HCT116 (cell line): ENCODE results near the gene ZNF667. TPM values are rescaled to one million over a fixed set of nuclear protein-coding genes. Genes with fewer than 3 reads are reported as not detected.

Experiments
- ATAC-seq: fragments of 200-7000 bp; cut with Tn5 transposase; 2 replicates; pipeline ENCODE4 v1.9.1; 2020; ENCODE audit warnings: mild to moderate bottlenecking, moderate library complexity
- BruUV-seq: library from RNA; stranded (reverse); fragments of 400-500 nt; replicated peaks from 2 replicates; lab custom pipeline; 2021; lab: Mats Ljungman, UMichigan
- CTCF ChIA-PET: fragments of 300-600 bp; sonication (Branson Sonifier 250); formaldehyde crosslinking; loops from one replicate; lab custom pipeline; 2021; ENCODE audit warnings: antibody characterized with exemption; lab: Charles Lee
- POLR2A ChIA-PET: fragments of 300-600, 350-600 bp; sonication (Branson Sonifier 250); formaldehyde crosslinking; loops from one replicate; lab custom pipeline; 2021; ENCODE audit warnings: antibody characterized with exemption; lab: Charles Lee
- RAD21 ChIA-PET, 2 experiments: fragments of 300-600 bp; sonication (Branson Sonifier 250); formaldehyde crosslinking; loops; one replicate each; lab custom pipeline; 2023; ENCODE audit warnings: low total read pairs in 2 of 2; ENCODE audit not compliant: uncharacterized antibody in 2 of 2, unreplicated experiment in 2 of 2, low non-redundant PET in 1 of 2; lab: Charles Lee
- DNase-seq: peaks from one replicate; pipeline ENCODE4 v3.0.0-alpha.2; 2010; ENCODE audit warnings: low read depth, low spot score
- H2AFZ ChIP-seq: fragments of 200-600 bp; shearing (Covaris generic), sonication (generic); 2 replicates; pipeline ENCODE4 v1.6.1; 2017; ENCODE audit warnings: low read depth, mixed run types, mixed read lengths, antibody characterized with exemption, low read length; ENCODE audit not compliant: poor library complexity, severe bottlenecking
- H3K27ac ChIP-seq: 2 replicates; pipeline ENCODE4 v1.5.1; 2012; ENCODE audit warnings: low read depth, low read length
- H3K27me3 ChIP-seq: fragments of 200-600 bp; sonication (generic); 2 replicates; pipeline ENCODE4 v1.6.1; 2016; ENCODE audit warnings: mixed run types, low read length, mixed read lengths; ENCODE audit not compliant: insufficient read depth
- H3K36me3 ChIP-seq, 2 experiments: fragments of 200-500 bp in 1 of 2; fragments of 200-600 bp in 1 of 2; sonication (Bioruptor generic) in 1 of 2; sonication (generic) in 1 of 2; 2 replicates each; pipeline versions ENCODE4 v1.5.1 to v1.6.1; 2014 to 2016; ENCODE audit warnings: low read length in 2 of 2, inconsistent platforms in 1 of 2, mixed read lengths in 1 of 2, mixed run types in 1 of 2; ENCODE audit not compliant: insufficient read depth in 2 of 2, control insufficient read depth in 1 of 2
- H3K4me1 ChIP-seq, 2 experiments: fragments of 200-600 bp in 1 of 2; sonication (generic) in 1 of 2; 2 replicates each; pipeline versions ENCODE4 v1.5.1 to v1.6.1; 2012 to 2017; ENCODE audit warnings: low read length in 2 of 2, inconsistent platforms in 1 of 2, mild to moderate bottlenecking in 1 of 2, mixed read lengths in 1 of 2, mixed run types in 1 of 2, moderate library complexity in 1 of 2; ENCODE audit not compliant: insufficient read depth in 2 of 2, control insufficient read depth in 1 of 2
- H3K4me2 ChIP-seq: fragments of 200-600 bp; sonication (generic); 2 replicates; pipeline ENCODE4 v1.6.1; 2017; ENCODE audit warnings: mixed run types, low read length, mixed read lengths
- H3K4me3 ChIP-seq, 2 experiments: fragments of 200-600 bp in 1 of 2; sonication (generic) in 1 of 2; replicated peaks in 1 of 2; 2 replicates each; pipeline ENCODE4 v1.5.1; 2011 to 2016; ENCODE audit warnings: low read length in 2 of 2, control low read depth in 1 of 2, low read depth in 1 of 2, mild to moderate bottlenecking in 1 of 2, mixed read lengths in 1 of 2, mixed run types in 1 of 2
- H3K79me2 ChIP-seq: fragments of 200-600 bp; sonication (generic); 2 replicates; pipeline ENCODE4 v1.6.1; 2017; ENCODE audit warnings: mild to moderate bottlenecking, mixed run types, low read length, moderate library complexity, mixed read lengths; ENCODE audit not compliant: insufficient read depth
- H3K9ac ChIP-seq: fragments of 200-600 bp; sonication (generic); 2 replicates; pipeline ENCODE4 v1.6.1; 2016; ENCODE audit warnings: low read length, mixed read lengths
- H3K9me2 ChIP-seq: fragments of 200-600 bp; sonication (generic), shearing (Covaris generic); 2 replicates; pipeline ENCODE4 v1.6.1; 2017; ENCODE audit warnings: mixed run types, mild to moderate bottlenecking, moderate library complexity; ENCODE audit not compliant: insufficient read depth
- H3K9me3 ChIP-seq, 2 experiments: fragments of 200-500 bp in 1 of 2; fragments of 200-600 bp in 1 of 2; sonication (Bioruptor generic) in 1 of 2; sonication (generic) in 1 of 2; 2 replicates each; pipeline ENCODE4 v1.6.1; 2014 to 2017; ENCODE audit warnings: low read length in 2 of 2, mixed read lengths in 2 of 2, inconsistent platforms in 1 of 2, low read depth in 1 of 2, mild to moderate bottlenecking in 1 of 2, mixed run types in 1 of 2, moderate library complexity in 1 of 2; ENCODE audit not compliant: control insufficient read depth in 1 of 2, insufficient read depth in 1 of 2
- H4K20me1 ChIP-seq: fragments of 200-600 bp; sonication (generic), shearing (Covaris generic); 2 replicates; pipeline ENCODE4 v1.6.1; 2017; ENCODE audit warnings: mixed run types, mild to moderate bottlenecking, moderate library complexity; ENCODE audit not compliant: insufficient read depth
- CBX3 ChIP-seq: IDR thresholded peaks from 2 replicates; pipeline ENCODE4 v1.6.1; 2012; ENCODE audit warnings: low read depth
- CEBPB ChIP-seq: IDR thresholded peaks from 2 replicates; pipeline ENCODE4 v1.6.1; 2012; ENCODE audit warnings: low read depth
- CTCF ChIP-seq, 3 experiments: fragments of 200-600 bp in 1 of 3; sonication (generic) in 1 of 3; IDR thresholded peaks in 2 of 3; conservative IDR thresholded peaks in 1 of 3; 2 replicates each; pipeline ENCODE4 v1.5.1; 2012 to 2017; ENCODE audit warnings: low read depth in 2 of 3, low read length in 2 of 3, antibody characterized with exemption in 1 of 3, borderline replicate concordance in 1 of 3, control low read depth in 1 of 3, mild to moderate bottlenecking in 1 of 3, mixed read lengths in 1 of 3, mixed run types in 1 of 3, moderate library complexity in 1 of 3; ENCODE audit not compliant: insufficient read depth in 1 of 3
- EGR1 ChIP-seq: IDR thresholded peaks from 2 replicates; pipeline ENCODE4 v1.6.1; 2012; ENCODE audit warnings: low read depth
- ELF1 ChIP-seq: IDR thresholded peaks from 2 replicates; pipeline ENCODE4 v1.6.1; 2012; ENCODE audit warnings: low read depth, borderline replicate concordance
- EZH2 ChIP-seq: fragments of 200-600 bp; sonication (generic); IDR thresholded peaks from 2 replicates; pipeline ENCODE4 v1.6.1; 2017; ENCODE audit warnings: antibody characterized with exemption, mixed run types
- EZH2phosphoT487 ChIP-seq: fragments of 200-600 bp; IDR thresholded peaks from 2 replicates; pipeline ENCODE4 v1.6.1; 2018; ENCODE audit warnings: antibody characterized with exemption, borderline replicate concordance
- JUND ChIP-seq: IDR thresholded peaks from 2 replicates; pipeline ENCODE4 v1.6.1; 2012
- POLR2A ChIP-seq: IDR thresholded peaks from 2 replicates; pipeline ENCODE4 v1.7.0; 2011; ENCODE audit warnings: borderline replicate concordance; ENCODE audit not compliant: insufficient read depth, insufficient read length; ENCODE audit errors: extremely low read depth
- POLR2AphosphoS5 ChIP-seq: IDR thresholded peaks from 2 replicates; pipeline ENCODE4 v1.6.1; 2011; ENCODE audit warnings: mild to moderate bottlenecking, low read depth, low read length, moderate library complexity
- RAD21 ChIP-seq: IDR thresholded peaks from 2 replicates; pipeline ENCODE4 v1.6.1; 2012; ENCODE audit warnings: low read depth, mild to moderate bottlenecking
- SIN3A ChIP-seq: IDR thresholded peaks from 2 replicates; pipeline ENCODE4 v1.6.1; 2012; ENCODE audit warnings: low read depth
- SP1 ChIP-seq: IDR thresholded peaks from 2 replicates; pipeline ENCODE4 v1.6.1; 2012; ENCODE audit warnings: low read depth
- SRF ChIP-seq: IDR thresholded peaks from 2 replicates; pipeline ENCODE4 v1.6.1; 2012; ENCODE audit warnings: low read depth
- TCF7L2 ChIP-seq: IDR thresholded peaks from 2 replicates; pipeline ENCODE4 v1.7.0; 2011; ENCODE audit warnings: borderline replicate concordance, inconsistent platforms; ENCODE audit not compliant: insufficient read depth, insufficient read length; ENCODE audit errors: extremely low read depth
- YY1 ChIP-seq: IDR thresholded peaks from 2 replicates; pipeline ENCODE4 v1.6.1; 2011; ENCODE audit warnings: low read length, low read depth, moderate library complexity, mild to moderate bottlenecking; ENCODE audit not compliant: insufficient replicate concordance; ENCODE audit errors: extremely low read depth
- intact Hi-C: fragments of 100-400 bp; cut with micrococcal nuclease; formaldehyde crosslinking; loops from 2 replicates; pipeline ENCODE4 v1.10.0; 2022
- total RNA-seq: library from RNA; stranded (reverse); gene quantifications from one replicate; pipeline ENCODE4 v1.2.1, GENCODE V29; 2021; ENCODE audit not compliant: unreplicated experiment
- TF ChIP-seq, protein P1 (sequence below): IDR thresholded peaks from 2 replicates; pipeline ENCODE4 v1.6.1; 2011; ENCODE audit warnings: mild to moderate bottlenecking, low read length, moderate library complexity; ENCODE audit not compliant: insufficient replicate concordance; ENCODE audit errors: extremely low read depth

Gene ZNF667
- total RNA-seq, 1 experiment from 2014 or later, result not detected

DNA sequence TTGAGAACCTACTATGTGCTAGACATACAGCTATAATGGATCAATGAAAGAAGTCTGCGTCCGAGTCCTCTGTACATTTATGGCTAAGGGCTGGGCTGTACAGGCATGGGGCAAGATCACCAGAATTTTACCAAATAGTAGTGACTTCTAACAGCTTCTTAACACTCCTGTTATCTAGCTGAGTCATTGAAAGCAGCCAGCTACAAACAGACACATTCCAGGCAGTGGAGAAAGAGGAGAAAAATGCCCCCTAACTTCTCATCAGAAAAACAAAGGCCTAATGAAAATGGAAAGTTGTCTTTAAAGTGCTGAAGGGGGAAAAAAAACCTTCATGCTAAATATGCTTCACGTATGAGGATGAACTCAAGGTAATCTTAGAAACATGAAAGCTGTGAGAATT is 14.3 kb upstream of the ZNF667 start:
- no peak overlapping the region for H3K27ac ChIP-seq
- no peak overlapping the region for H3K4me3 ChIP-seq
- no peak for TF ChIP-seq SIN3A
- TF ChIP-seq SP1, result no peak
- TF ChIP-seq ELF1, result no peak
- no peak for TF ChIP-seq RAD21
- no peak for TF ChIP-seq CTCF (IDR thresholded peaks at IDR 0.05 in 2 of 3, conservative IDR thresholded peaks at IDR 0.05 in 1 of 3; ENCODE audit: borderline replicate concordance in 1 of 3, insufficient read depth in 1 of 3, low read depth in 2 of 3, low read length in 2 of 3)
- TF ChIP-seq CEBPB, result no peak
- no peak for TF ChIP-seq EGR1
- TF ChIP-seq, protein P1, sequence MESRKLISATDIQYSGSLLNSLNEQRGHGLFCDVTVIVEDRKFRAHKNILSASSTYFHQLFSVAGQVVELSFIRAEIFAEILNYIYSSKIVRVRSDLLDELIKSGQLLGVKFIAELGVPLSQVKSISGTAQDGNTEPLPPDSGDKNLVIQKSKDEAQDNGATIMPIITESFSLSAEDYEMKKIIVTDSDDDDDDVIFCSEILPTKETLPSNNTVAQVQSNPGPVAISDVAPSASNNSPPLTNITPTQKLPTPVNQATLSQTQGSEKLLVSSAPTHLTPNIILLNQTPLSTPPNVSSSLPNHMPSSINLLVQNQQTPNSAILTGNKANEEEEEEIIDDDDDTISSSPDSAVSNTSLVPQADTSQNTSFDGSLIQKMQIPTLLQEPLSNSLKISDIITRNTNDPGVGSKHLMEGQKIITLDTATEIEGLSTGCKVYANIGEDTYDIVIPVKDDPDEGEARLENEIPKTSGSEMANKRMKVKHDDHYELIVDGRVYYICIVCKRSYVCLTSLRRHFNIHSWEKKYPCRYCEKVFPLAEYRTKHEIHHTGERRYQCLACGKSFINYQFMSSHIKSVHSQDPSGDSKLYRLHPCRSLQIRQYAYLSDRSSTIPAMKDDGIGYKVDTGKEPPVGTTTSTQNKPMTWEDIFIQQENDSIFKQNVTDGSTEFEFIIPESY, result no peak
- no peak for TF ChIP-seq SRF
- no peak for TF ChIP-seq JUND
- TF ChIP-seq EZH2phosphoT487, result no peak
- no peak for TF ChIP-seq YY1
- no peak for TF ChIP-seq POLR2A
- TF ChIP-seq EZH2, result no peak
- TF ChIP-seq TCF7L2, result no peak
- no peak for TF ChIP-seq CBX3
- TF ChIP-seq POLR2AphosphoS5, result no peak
- no TSS peak for BruUV-seq
- intact Hi-C loops, result no loop called here
- H3K27me3 ChIP-seq, result no peaks in the 10 kb centered on the region
- H3K36me3 ChIP-seq, result no peaks in the 10 kb centered on the region
- H3K9me2 ChIP-seq, result no peaks in the 10 kb centered on the region
- POLR2A ChIA-PET, result no interaction called here
- RAD21 ChIA-PET, result no interaction called here
- no peak overlapping the region for H2AFZ ChIP-seq
- no peaks in the 10 kb centered on the region for H3K4me1 ChIP-seq
- H3K9ac ChIP-seq, result no peak overlapping the region
- H3K4me2 ChIP-seq, result no peak overlapping the region
- no peaks in the 10 kb centered on the region for H4K20me1 ChIP-seq
- ATAC-seq (no peak), DNase-seq (no peak)
- no peaks in the 10 kb centered on the region for H3K79me2 ChIP-seq
- peaks cover 16 to 17% of the 10 kb centered on the region in 2 experiments; a peak in 3 of 4 replicates for H3K9me3 ChIP-seq
- CTCF ChIA-PET, result no interaction called here
